HG02642 (cell line): Measurements from ENCODE around the gene EPB41L1.

Source experiments
- ATAC-seq: cut with Tn5 transposase; IDR thresholded peaks from one replicate; pipeline ENCODE4 v1.9.1; 2021; ENCODE audit warnings: mild to moderate bottlenecking; ENCODE audit not compliant: unreplicated experiment, poor library complexity

Gene EPB41L1

GRCh38 chr20:36183155-36183944 lies 28.8 kb downstream of the EPB41L1 start:
- no peak for ATAC-seq

- ATAC-seq = no peak
Measured at GRCh38 chr20:36184816-36185776, 30.6 kb downstream of the EPB41L1 start.

DNA sequence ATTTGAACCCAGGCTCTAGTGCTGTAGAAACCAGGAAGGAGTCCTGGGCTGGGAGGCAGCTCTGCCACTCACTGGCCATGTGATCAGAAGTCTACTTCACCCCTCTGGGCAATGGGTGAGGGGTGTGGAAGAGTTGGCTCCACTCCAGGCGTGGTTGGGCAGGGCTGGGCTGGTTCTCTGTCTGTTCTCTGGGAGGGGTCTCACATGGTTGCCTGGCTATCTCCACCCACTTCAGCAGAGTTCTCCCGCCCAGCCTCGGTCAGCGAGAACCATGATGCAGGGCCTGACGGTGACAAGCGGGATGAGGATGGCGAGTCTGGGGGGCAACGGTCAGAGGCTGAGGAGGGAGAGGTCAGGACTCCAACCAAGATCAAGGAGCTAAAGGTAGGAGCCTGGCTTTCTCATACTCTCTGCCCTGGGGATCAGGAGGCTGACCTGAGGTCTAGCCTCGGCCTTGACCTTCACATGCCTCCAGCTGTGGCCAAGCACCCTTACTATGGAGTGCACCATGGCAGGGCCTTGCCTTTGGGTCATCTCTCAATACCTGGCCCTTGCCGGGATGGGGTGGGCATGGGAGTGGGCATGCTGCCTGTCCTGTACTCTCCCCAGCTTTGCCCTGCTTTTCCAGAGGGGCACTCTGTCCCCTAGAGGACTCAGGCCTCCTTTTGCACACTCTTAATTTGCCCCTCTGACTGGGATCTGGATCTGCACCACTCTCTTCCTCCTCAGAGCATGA lies 39.6 kb downstream of the EPB41L1 start:
- no peak for ATAC-seq

GRCh38 chr20:36196676-36197075 lies 42.1 kb downstream of the EPB41L1 start:
- no peak for ATAC-seq

DNA sequence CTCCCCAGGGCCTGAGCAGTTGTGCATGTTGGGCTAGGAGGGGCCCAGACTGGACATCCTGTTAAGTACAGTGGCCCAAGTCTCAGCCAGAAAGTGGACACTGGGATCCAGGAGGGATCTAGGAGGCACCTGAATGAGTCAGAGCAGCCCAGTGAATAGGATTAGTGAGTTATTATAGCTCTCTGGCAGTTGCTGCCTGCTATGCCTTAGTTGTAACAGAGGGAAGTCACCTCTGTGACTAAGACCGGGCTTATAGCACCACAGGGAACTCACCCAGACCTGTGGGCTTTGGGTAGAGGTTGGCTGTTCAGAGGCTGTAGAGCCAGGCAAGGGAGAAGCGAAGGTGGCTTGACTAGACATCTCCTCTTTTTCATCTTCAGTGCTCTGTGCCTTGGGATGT lies 42.7 kb downstream of the EPB41L1 start:
- no peak for ATAC-seq

- ATAC-seq = no peak
Measured at GRCh38 chr20:36199345-36200257, 45.1 kb downstream of the EPB41L1 start.

DNA sequence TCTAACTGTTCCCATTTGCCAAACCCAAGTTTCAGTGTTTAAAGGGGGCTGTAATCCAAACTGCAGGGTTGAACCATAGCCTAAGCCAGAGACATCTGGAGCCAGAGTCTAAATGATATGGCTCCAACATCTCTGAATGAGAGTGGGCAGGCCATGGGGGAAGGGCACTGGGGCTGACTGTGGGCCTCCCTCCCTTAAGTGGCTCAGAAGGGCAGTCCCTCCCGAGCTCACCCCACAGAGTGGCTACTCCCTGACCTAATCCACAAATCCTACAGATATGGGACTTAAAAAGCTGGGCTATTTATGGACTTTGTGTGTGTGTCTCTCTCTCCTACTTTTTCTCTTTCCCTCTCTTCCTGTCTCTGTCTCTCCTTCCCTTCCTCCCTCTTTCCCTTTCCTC lies 45.9 kb downstream of the EPB41L1 start:
- ATAC-seq = no peak

- ATAC-seq = no peak
Measured at GRCh38 chr20:36201198-36201597, 46.7 kb downstream of the EPB41L1 start.

DNA sequence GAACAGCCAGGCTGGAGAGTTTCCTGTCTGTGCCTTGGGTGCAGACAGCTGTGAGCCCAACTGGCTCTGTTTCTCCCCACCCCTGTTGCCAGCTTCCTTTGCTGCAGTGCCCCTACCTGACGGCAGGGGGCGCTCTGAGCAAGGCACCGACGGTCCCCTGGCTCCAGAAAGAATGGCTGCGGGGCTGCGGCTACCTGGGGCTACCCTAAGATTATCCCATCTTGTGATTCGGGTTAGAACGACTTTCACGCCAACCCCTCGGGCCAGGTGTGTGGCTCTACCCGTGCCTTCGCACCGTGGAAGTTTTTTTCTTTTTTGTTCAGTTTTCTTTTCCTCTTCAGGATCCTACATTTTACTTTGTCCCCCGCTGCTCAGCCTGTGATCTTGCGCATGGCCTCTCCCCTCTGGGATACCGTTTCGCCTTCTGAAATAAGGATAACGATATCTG lies 48.4 kb downstream of the EPB41L1 start:
- ATAC-seq = no peak

- no peak for ATAC-seq
Measured at GRCh38 chr20:36203861-36204260, 49.3 kb downstream of the EPB41L1 start.

DNA sequence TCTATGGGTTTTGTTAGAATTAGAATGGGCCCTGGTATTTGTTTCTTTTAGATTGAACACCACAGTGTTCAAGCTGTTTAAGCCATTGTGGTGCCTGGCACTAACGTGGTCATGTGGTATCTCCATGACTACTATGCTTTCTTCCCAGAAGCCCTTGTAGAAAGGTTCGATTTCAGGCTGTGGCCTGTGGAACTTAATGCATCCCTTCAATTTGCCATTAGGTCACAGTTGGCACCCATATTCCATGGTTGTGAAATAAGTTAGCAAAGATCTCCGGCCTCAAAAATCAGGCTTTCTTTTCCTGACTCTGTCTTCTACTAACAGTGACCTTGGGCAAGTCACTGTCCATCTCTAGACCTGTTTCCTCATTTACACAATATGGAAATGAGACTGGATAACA lies 50.5 kb downstream of the EPB41L1 start:
- no peak for ATAC-seq

GRCh38 chr20:36206068-36206467 lies 51.5 kb downstream of the EPB41L1 start:
- ATAC-seq = no peak

DNA sequence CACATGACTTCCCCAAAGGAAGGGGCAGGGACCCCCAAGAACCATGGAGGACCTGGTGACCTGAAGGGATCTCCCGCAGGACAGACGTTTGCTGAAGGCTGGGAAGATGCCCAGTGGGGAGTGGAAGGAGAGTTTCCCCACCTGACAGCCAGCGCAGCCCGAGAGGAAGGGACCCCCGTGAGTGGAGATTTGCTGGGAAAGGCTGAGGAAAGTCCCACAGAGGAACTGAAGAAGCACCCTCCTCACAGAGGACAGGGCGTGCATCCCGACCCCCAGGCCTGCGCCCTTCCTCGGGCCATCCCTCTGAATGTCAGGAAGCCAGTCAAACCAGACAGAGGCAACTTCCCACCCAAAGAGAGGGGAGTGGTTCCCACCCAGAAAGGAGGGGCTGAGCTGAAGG lies 52.1 kb downstream of the EPB41L1 start:
- no peak for ATAC-seq

- no peak for ATAC-seq
Measured at GRCh38 chr20:36207602-36208001, 53.1 kb downstream of the EPB41L1 start.

DNA sequence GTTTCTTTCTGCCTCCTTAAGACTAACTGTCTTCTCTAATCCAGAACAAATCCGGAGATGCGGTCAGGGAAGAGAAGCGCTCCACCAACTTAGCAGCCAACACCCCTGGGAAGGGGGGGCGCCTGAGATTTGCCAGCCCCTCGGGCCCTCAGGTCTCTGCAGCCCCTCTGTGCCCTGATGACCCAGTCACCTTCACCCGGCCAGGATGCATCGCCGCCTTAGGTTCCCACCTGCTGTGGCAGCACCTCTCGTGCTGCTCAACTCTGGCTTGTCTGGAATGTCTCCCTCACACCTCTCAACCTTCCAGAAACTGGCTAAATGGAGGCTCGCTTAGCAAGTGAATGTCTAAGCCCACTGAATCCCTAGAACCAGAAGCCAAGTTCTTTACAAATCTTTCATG lies 53.7 kb downstream of the EPB41L1 start:
- ATAC-seq = no peak

- ATAC-seq = no peak
Measured at GRCh38 chr20:36210436-36211021, 56.0 kb downstream of the EPB41L1 start.

DNA sequence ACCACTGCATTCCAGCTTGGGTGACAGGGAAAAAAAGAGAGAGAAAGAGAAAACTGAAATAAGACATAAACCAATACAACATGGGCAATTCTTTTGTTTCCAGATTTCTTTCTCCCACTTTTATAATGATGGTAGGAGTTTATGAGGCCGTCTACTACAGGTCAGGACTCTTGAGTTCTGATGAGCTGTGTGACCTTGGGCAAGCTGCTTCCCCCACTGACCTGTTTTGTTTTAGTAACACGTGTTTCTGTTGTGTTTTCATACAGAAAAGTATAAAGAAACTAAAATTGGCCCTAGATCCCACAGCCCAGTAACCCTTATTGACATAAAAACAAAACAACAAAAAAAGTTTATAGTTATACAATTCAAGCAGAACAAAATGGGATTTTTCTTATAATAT lies 58.8 kb downstream of the EPB41L1 start:
- no peak for ATAC-seq

GRCh38 chr20:36214684-36215256 lies 60.2 kb downstream of the EPB41L1 start:
- no peak for ATAC-seq

GRCh38 chr20:36215778-36216177 lies 61.2 kb downstream of the EPB41L1 start:
- ATAC-seq = no peak
